Measurements from ENCODE around the gene SALL1.

The SALL1 gene

DNA sequence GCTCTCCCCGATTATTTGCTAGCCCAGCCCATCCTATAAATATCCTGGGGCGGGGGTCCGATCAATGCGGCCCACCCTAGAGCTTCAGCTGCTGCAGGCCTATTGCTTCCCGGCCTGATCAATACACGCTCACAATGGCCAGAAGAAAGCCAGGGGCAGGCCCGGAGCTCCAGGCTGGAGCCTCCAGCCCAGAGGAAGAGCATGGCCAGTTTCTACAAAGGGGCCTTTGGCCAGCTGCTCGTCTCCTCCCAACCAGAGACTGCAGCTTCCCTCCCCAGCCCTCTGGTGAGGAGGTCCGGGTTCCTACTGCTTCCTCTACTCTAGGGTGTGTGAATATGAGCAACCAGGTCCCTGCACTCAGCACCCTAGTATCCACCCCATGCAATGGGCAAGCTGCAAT lies 36.7 kb downstream of the SALL1 start:
- H3K9me3 Mint-ChIP-seq (ENCODE audit: low read depth) = no peaks in the 10 kb centered on the region
- no peak overlapping the region for H3K27ac Mint-ChIP-seq
- no peaks in the 10 kb centered on the region for H3K4me1 Mint-ChIP-seq (ENCODE audit: low read depth)
- no peaks in the 10 kb centered on the region for H3K36me3 Mint-ChIP-seq
- H3K4me3 Mint-ChIP-seq = no peak overlapping the region
- peaks cover 29% of the 10 kb centered on the region for H3K27me3 Mint-ChIP-seq

DNA sequence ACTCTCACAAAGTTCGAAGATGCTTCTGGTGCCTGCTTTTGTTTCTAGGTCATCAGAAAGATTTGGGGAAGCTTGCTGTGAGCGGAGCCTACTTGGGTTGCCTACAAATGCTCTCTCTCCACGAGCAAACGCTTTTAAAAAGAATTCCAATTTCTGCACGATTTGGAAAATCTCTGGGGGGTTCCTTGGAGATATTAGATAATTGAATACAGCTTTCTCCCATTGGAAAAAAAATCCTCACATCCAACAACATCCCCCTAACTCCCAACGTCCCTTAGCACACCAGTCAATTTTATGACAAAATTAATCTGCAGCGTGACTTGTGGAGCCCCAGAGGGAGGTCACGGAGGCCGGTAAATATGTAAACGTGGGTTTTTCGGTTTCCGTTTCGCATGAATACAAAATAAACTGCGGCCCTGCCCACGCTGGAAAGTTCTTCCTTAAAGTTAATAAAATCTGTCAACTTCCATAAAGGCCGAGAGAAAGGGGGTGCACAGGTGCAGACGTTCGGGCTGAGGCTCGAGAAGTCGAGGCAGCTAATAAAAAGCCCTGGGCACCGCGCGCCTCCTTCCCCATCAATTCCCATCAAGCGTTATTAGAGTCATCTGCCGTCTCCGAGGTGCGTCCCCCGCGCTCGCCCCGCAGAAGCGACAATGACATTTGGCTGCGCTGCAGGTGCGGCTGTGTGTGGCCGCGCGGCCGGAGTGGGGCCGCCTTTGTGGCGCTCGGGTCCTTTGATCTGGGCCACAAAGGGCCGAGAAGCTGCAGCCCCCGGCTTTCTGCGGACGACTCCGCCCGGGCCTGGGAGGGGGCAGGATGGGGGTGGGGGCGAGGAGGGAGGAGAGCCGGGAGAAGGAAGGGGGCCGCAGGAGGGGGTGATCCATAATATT lies 37.6 kb downstream of the SALL1 start:
- no peaks in the 10 kb centered on the region for H3K9me3 Mint-ChIP-seq (ENCODE audit: low read depth)
- H3K4me3 Mint-ChIP-seq = no peak overlapping the region
- H3K27ac Mint-ChIP-seq = no peak overlapping the region
- no peaks in the 10 kb centered on the region for H3K36me3 Mint-ChIP-seq
- no peaks in the 10 kb centered on the region for H3K4me1 Mint-ChIP-seq (ENCODE audit: low read depth)
- H3K27me3 Mint-ChIP-seq = peaks cover 29% of the 10 kb centered on the region

DNA sequence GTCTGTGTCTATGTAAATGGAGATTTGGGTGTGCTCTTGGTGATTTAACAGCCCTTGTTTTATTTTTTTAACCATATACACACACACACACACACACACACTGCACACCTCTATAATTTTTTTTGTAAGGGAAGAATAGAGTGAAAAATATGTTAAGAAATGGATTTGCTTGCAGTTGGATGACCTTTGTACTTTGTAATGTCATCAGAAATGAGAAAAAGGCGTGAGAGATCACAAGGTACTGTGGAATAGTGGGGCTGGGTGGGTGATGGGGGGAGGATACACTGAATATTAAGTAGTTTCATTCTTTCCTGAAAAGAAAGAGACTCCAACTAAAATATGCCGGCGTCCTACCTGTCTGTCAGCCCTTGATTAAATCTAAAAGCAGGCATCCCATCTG lies 38.7 kb downstream of the SALL1 start:
- no peaks in the 10 kb centered on the region for H3K9me3 Mint-ChIP-seq (ENCODE audit: low read depth)
- H3K36me3 Mint-ChIP-seq = no peaks in the 10 kb centered on the region
- no peak overlapping the region for H3K4me3 Mint-ChIP-seq
- no peak overlapping the region for H3K27ac Mint-ChIP-seq
- peaks cover 29% of the 10 kb centered on the region for H3K27me3 Mint-ChIP-seq
- no peaks in the 10 kb centered on the region for H3K4me1 Mint-ChIP-seq (ENCODE audit: low read depth)

DNA sequence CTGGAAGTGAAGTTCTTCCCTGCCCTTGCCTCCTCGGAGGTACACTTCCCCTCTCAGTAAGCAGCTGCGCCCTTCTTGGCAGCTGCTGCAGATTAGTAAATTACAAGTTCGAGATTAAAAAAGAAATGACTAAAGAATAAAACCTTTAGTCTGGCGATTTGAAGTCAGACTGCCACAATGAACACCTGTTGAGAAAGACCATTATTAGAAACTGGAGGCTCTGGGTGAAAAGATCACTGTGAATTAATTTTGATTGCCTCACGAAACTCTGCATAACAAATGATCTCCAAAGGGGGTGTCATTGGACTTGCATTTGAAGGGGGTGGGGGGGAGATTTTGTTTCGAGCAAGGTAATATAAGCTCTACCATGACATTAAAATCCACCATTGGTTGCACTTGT lies 39.3 kb downstream of the SALL1 start:
- Mint-ChIP-seq H3K4me1 (ENCODE audit: low read depth) (no peaks in the 10 kb centered on the region), H3K27me3 (peaks cover 29% of the 10 kb centered on the region), H3K27ac (no peak overlapping the region), H3K9me3 (ENCODE audit: low read depth) (no peaks in the 10 kb centered on the region), H3K4me3 (no peak overlapping the region), H3K36me3 (no peaks in the 10 kb centered on the region)

DNA sequence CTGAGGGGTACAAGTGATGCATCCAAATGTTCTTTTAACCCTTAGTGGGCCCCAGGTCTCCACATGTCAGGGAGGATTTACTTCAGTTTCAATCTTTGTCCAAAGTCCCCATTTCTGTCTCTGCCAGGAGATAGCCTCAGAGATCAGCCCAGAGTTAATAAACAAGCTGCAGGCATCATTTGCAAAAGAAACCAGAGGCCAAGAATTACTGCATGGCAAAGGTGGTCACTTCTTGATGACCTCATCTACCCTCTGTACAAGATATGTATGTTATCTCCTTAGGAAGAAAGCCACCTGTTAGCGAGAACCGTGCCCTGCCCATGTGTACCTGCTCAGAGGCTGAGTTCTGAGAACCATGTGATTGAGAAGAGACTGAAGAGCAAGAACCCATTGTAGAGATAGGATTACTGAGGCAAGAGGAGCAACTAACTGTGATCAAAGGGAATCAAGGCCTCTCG lies 40.3 kb downstream of the SALL1 start:
- Mint-ChIP-seq H3K36me3 (peaks cover 3% of the 10 kb centered on the region), H3K27ac (no peak overlapping the region), H3K4me1 (ENCODE audit: low read depth) (no peaks in the 10 kb centered on the region), H3K4me3 (no peak overlapping the region), H3K27me3 (peaks cover 28% of the 10 kb centered on the region), H3K9me3 (ENCODE audit: low read depth) (no peaks in the 10 kb centered on the region)

DNA sequence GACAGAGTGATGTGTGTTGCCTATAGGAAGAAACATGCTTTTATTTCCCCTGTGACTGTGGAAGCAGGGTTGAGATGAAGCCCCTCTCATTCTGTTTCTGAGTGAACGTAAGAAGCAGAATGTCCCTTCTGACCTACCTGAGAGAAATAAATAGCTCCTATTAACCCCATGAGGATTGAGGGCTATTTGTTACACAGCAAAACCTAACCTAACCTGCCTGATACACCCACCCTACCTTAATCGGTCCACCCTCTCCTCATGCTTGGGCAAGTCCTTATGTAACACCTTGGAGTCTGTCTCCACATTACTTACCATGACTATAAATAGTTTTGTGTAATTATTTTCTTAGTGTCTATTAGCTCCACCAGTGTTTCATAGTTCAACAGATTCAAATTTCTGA lies 41.9 kb downstream of the SALL1 start:
- Mint-ChIP-seq H3K9me3 (ENCODE audit: low read depth) (no peaks in the 10 kb centered on the region), H3K4me3 (no peak overlapping the region), H3K36me3 (peaks cover 3% of the 10 kb centered on the region), H3K27me3 (peaks cover 24% of the 10 kb centered on the region), H3K4me1 (ENCODE audit: low read depth) (no peaks in the 10 kb centered on the region), H3K27ac (no peak overlapping the region)

DNA sequence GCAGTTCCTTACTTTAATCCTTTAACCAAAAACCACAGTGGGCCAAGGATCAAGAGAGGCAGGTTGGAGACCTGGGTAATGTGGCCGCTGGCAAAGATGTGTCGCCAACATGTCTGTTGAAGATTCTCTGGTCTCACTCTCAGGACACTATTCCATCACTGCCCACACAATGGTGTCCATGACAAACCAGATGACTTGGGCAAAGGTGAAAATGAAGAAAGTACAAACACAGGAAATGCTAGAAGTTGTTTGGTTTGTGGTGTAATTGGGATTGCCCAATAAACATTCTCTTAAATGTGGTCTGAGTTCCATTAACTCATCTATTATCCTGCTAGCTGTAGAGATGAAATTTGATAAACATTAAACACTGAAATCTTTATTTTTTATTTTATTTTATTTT lies 43.3 kb downstream of the SALL1 start:
- no peaks in the 10 kb centered on the region for H3K9me3 Mint-ChIP-seq (ENCODE audit: low read depth)
- no peaks in the 10 kb centered on the region for H3K4me1 Mint-ChIP-seq (ENCODE audit: low read depth)
- H3K27ac Mint-ChIP-seq = no peak overlapping the region
- no peak overlapping the region for H3K4me3 Mint-ChIP-seq
- peaks cover 3% of the 10 kb centered on the region for H3K36me3 Mint-ChIP-seq
- peaks cover 19% of the 10 kb centered on the region for H3K27me3 Mint-ChIP-seq

DNA sequence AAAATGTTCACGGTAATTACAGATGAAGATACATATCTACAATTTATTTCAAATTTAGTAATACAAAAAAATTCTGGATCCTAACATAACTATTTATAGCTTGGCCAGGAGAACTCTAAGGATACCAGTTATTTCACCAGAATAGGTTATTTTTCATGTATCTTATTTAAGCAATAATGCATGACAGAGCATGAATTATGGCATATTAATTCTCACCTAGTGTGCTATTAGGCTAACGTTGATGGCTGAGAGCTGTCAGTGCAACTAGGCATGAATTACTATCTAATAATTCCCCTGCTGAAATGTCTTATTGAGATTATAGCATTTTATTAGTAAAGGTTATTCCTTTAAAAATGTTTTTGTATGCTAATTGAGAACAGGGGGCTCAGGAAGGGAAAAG lies 44.5 kb downstream of the SALL1 start:
- Mint-ChIP-seq H3K36me3 (peaks cover 3% of the 10 kb centered on the region), H3K4me1 (ENCODE audit: low read depth) (no peaks in the 10 kb centered on the region), H3K9me3 (ENCODE audit: low read depth) (no peaks in the 10 kb centered on the region), H3K27ac (no peak overlapping the region), H3K4me3 (no peak overlapping the region), H3K27me3 (peaks cover 13% of the 10 kb centered on the region)

DNA sequence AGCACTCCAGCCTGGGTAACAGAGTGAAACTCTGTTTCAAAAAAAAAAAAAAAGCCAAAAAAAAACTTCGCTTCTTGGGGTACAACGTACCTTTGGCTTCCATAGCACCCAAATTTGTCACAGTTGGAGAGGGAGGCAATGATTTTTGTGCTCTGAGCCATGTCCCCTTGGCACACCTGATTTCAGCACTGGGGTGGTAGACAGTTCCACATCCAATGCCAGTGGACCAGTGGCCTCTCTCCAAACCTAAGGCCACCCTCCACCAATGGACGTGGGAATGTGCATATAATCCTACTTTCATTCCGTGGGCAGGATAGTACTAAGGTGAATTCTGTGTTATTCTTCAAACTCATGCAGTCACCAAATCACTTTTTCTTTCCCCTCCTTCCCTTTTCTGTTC lies 47.5 kb downstream of the SALL1 start:
- Mint-ChIP-seq H3K27ac (no peak overlapping the region), H3K4me1 (ENCODE audit: low read depth) (no peaks in the 10 kb centered on the region), H3K36me3 (peaks cover 3% of the 10 kb centered on the region), H3K9me3 (ENCODE audit: low read depth) (no peaks in the 10 kb centered on the region), H3K4me3 (no peak overlapping the region), H3K27me3 (peaks cover 3% of the 10 kb centered on the region)

DNA sequence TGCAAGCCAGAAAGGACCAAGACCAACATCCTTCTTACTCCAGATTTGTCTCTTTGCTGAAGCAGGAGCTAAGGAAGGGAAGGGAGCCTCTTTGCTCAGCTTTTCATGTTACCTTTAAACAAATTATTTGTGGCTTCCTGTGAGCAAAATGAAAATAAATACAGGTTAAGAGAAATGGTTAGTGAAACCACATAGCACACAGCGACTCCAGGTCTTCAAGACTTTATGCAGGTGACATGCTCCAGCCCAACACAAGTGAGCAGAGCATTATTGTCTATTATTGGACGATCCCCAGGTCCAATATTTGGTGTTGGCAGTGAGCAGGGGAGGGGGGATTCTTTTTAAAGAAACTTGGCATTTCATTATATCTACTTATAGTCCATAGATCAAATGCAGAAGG lies 53.3 kb downstream of the SALL1 start:
- no peaks in the 10 kb centered on the region for H3K36me3 Mint-ChIP-seq
- no peak overlapping the region for H3K4me3 Mint-ChIP-seq

DNA sequence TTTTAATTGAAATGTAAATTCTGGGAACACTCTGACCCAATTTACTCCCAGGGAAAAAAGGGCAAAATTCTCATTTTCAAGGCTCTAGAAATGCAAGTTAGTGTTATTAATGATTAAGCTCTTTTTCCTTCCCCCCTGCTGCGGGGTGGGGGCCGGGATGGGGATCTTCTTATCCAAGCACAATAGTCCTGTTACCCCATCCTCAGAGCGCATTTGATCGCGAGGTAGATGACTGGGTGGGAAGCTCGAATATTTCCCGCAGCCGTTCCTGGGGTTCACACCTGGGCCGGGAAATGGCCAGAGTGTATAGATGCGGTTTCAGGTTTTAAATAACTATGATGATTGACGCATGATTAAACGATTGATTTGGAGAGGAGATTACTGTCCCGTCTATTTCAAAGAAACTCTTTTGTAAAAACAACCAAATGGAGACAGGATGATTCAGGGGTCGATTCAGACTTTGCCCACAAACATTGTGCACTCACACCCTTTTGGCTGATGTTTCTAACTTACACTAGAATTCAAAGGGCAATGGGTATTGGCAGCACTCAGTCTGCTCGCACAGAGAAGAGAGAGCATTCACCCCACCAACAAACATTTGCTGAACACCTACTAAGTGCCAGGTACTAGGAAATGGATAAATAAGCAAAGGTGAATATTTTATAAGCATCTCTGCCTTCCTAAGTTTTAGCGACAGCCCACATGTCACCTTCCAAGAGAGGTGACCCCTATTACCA lies 55.0 kb downstream of the SALL1 start:
- Mint-ChIP-seq H3K9me3 (ENCODE audit: low read depth) (peaks cover 3% of the 10 kb centered on the region), H3K4me1 (ENCODE audit: low read depth) (no peaks in the 10 kb centered on the region)

More for the DNA sequence above, 53.3 kb downstream of the SALL1 start:
- H3K4me1 Mint-ChIP-seq (ENCODE audit: low read depth) = no peaks in the 10 kb centered on the region
- H3K9me3 Mint-ChIP-seq (ENCODE audit: low read depth) = no peaks in the 10 kb centered on the region
- no peak overlapping the region for H3K27ac Mint-ChIP-seq
- H3K27me3 Mint-ChIP-seq = peaks cover 1% of the 10 kb centered on the region

DNA sequence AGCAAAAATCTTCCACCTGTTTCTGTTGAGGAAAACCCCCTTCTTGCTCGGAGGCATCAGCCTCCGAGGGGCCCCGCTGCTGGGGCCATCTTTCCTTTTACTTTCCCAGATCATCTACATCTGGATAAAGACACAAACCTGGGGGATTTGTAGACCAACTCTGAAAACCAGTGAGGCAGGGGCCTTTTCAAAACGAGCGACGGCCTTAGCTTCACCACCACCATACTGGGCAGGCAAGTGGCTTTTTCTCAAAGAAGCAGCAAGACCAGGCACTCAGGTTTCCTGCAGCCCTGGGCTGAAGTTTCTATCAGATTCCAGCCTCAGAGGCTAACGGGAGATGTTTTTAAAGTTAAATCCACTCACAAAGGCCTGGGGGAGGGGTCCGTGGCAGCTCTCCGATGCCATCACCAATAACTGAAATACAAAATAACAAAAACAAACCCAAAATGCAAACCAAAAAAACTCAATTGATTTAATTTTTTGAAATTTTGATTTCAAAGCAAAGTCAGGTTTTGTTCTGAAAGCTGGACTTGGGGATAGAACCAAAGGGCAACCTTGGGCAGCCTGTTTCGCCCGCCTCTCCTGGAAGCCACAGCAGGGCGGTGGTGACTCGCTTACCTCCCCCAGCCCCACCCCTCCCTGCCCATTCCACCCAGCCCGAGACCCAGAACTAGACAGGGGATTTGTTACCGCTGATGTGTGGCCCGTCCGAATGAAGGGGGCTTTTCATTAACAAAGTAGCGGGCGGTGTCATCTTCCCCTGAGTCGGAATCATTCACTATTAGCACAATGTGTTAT lies 55.8 kb downstream of the SALL1 start:
- Mint-ChIP-seq H3K4me3 (no peak overlapping the region), H3K27ac (no peak overlapping the region), H3K27me3 (peaks cover 1% of the 10 kb centered on the region), H3K36me3 (no peaks in the 10 kb centered on the region), H3K9me3 (ENCODE audit: low read depth) (peaks cover 3% of the 10 kb centered on the region), H3K4me1 (ENCODE audit: low read depth) (no peaks in the 10 kb centered on the region)

More for the DNA sequence above, 55.0 kb downstream of the SALL1 start:
- no peak overlapping the region for H3K4me3 Mint-ChIP-seq
- H3K36me3 Mint-ChIP-seq = no peaks in the 10 kb centered on the region
- H3K27ac Mint-ChIP-seq = no peak overlapping the region
- peaks cover 1% of the 10 kb centered on the region for H3K27me3 Mint-ChIP-seq

DNA sequence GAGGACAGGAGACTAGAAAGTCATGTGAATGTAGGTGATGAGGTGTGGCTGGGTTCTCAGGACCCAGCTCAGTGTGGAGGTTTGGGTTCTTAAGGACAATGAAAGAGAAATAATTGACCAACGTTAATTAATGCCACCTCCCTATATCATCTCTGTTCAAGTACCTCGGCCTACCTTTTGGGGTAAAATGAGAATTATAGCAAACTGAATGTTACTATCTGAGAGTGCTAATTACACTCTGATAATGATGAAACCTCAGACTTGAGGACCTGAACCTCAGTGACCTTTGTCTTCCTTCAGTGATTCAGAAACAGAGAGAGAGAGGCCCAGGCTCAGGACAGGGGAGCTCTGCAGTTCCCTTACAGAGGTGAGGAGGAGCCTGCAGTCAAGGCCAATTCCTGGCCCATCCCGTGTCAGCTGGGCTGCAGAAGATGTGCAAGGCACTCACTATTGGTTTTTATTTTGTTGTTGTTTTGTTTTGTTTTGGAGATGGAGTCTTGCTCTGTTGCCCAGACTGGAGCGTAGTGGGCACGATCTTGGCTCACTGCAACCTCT lies 57.3 kb downstream of the SALL1 start:
- peaks cover 5% of the 10 kb centered on the region for H3K27me3 Mint-ChIP-seq

More for the DNA sequence above, 57.3 kb downstream of the SALL1 start:
- Mint-ChIP-seq H3K9me3 (ENCODE audit: low read depth) (peaks cover 3% of the 10 kb centered on the region), H3K4me1 (ENCODE audit: low read depth) (no peaks in the 10 kb centered on the region), H3K36me3 (no peaks in the 10 kb centered on the region), H3K27ac (no peak overlapping the region), H3K4me3 (no peak overlapping the region)

Data from activated naive CD8-positive, alpha-beta T cell (primary cell).